A549 (cell line): ENCODE results near the gene TLR5. TPM values are rescaled to one million over a fixed set of nuclear protein-coding genes. Genes with fewer than 3 reads are reported as not detected.

Experiments used
- ATAC-seq, 2 experiments: fragments of 200-7000 bp in 1 of 2; fragments of >200 bp in 1 of 2; cut with Nextera tagmentation in 1 of 2; cut with Tn5 transposase in 1 of 2; 3 replicates each; pipeline versions ENCODE4 v1.8.0 to v1.9.1; 2018 to 2020; ENCODE audit warnings: mild to moderate bottlenecking in 1 of 2, moderate library complexity in 1 of 2
- CTCF ChIA-PET: fragments of 300-600 bp; sonication (Branson Sonifier 250); formaldehyde crosslinking; extraction: SDS; loops from one replicate; lab custom pipeline; 2021; ENCODE audit warnings: antibody characterized with exemption, inconsistent platforms; lab: Yijun Ruan, JAX
- POLR2A ChIA-PET: fragments of 350-600 bp; formaldehyde crosslinking; extraction: SDS; loops from one replicate; lab custom pipeline; 2021; ENCODE audit warnings: antibody characterized with exemption, inconsistent platforms; lab: Yijun Ruan, JAX
- DNase-seq, 2 experiments: peaks; one replicate each; pipeline versions ENCODE4 v3.0.0 to v3.0.0-alpha.2; 2011 to 2016; ENCODE audit warnings: low read depth in 1 of 2, low spot score in 1 of 2
- FAIRE-seq: peaks from 2 replicates; lab custom pipeline; 2011; peaks lifted over from hg19 to GRCh38; lab: Jason Lieb, UNC
- H3K27ac ChIP-seq, 2 experiments: fragments of >200 bp; sonication (Bioruptor Twin); formaldehyde crosslinking; 3 replicates each; pipeline ENCODE4 v1.5.1; 2016 to 2017
- H3K4me1 ChIP-seq: fragments of >200 bp; sonication (Bioruptor Twin); formaldehyde crosslinking; 3 replicates; pipeline ENCODE4 v1.6.1; 2016
- H3K4me2 ChIP-seq: fragments of >200 bp; sonication (Bioruptor Twin); formaldehyde crosslinking; 3 replicates; pipeline ENCODE4 v1.6.1; 2016
- H3K4me3 ChIP-seq: fragments of >200 bp; sonication (Bioruptor Twin); formaldehyde crosslinking; 3 replicates; pipeline ENCODE4 v1.5.1; 2016
- H3K9me3 ChIP-seq: fragments of >200 bp; sonication (Bioruptor Twin); formaldehyde crosslinking; 3 replicates; pipeline ENCODE4 v1.6.1; 2016
- EHMT2 ChIP-seq: fragments of 200-600 bp; sonication (generic); IDR thresholded peaks from 2 replicates; pipeline ENCODE4 v1.6.1; 2016; ENCODE audit warnings: antibody characterized with exemption, low read depth, mild to moderate bottlenecking, moderate library complexity
- HOXA7 ChIP-seq: fragments of 250-450 bp; sonication (Bioruptor Pico); IDR thresholded peaks from 2 replicates; pipeline ENCODE4 v1.5.0; 2020; ENCODE audit warnings: mild to moderate bottlenecking, moderate library complexity
- KDM1A ChIP-seq: fragments of 200-600 bp; sonication (generic); IDR thresholded peaks from 2 replicates; pipeline ENCODE4 v1.6.1; 2016; ENCODE audit warnings: low read depth, mild to moderate bottlenecking
- MAFK ChIP-seq: fragments of 450-650 bp; IDR thresholded peaks from 2 replicates; pipeline ENCODE4 v1.6.1; 2014; ENCODE audit not compliant: partially characterized antibody
- NR3C1 ChIP-seq: fragments of >200 bp; sonication (Bioruptor Twin); formaldehyde crosslinking; IDR thresholded peaks from 3 replicates; pipeline ENCODE4 v1.6.1; 2017
- POLR2A ChIP-seq: IDR thresholded peaks from 2 replicates; pipeline ENCODE4 v1.6.1; 2012; ENCODE audit warnings: mild to moderate bottlenecking, low read length
- POLR2AphosphoS2 ChIP-seq: conservative IDR thresholded peaks from 2 replicates; pipeline ENCODE4 v1.6.1; 2012; ENCODE audit warnings: low read length, improper control_type of control experiment, inconsistent platforms
- RARB ChIP-seq: fragments of 250-450 bp; sonication (Bioruptor Pico); IDR thresholded peaks from 2 replicates; pipeline ENCODE4 v1.8.0; 2021; ENCODE audit warnings: mild to moderate bottlenecking, moderate library complexity
- SMC3 ChIP-seq: fragments of >200 bp; sonication (Bioruptor Twin); formaldehyde crosslinking; IDR thresholded peaks from 3 replicates; pipeline ENCODE4 v1.6.1; 2018; ENCODE audit warnings: inconsistent platforms
- SREBF2 ChIP-seq: fragments of 450-650 bp; IDR thresholded peaks from 2 replicates; pipeline ENCODE4 v1.6.1; 2014; ENCODE audit warnings: mild to moderate bottlenecking, moderate library complexity
- ZSCAN20 ChIP-seq: fragments of 250-450 bp; sonication (Bioruptor Pico); IDR thresholded peaks from 2 replicates; pipeline ENCODE4 v1.8.0; 2022; ENCODE audit warnings: mild to moderate bottlenecking, moderate library complexity
- WGBS: methylation state at CpG from one replicate; pipeline ENCODE4 v1.1.6; 2017; ENCODE audit errors: missing lambda C conversion rate; 5-methylcytosine and 5-hydroxymethylcytosine counted together
- polyA plus RNA-seq, 4 experiments: library from polyadenylated mRNA; depleted of rRNA in 3 of 4; stranded (reverse); fragments of >200 nt; fragmentation: RNase III in 1 of 4; extraction: RNeasy Plus Mini Kit Qiagen cat#74134 plus additional on column Dnase treatment in 1 of 4; gene quantifications; 2 replicates in 3 of 4; 3 replicates in 1 of 4; pipeline ENCODE4 v1.2.3, GENCODE V29; 2011 to 2017
- TF ChIP-seq, protein P1 (sequence below): IDR thresholded peaks from 2 replicates; pipeline ENCODE4 v1.6.1; 2012
- TF ChIP-seq, protein P2 (sequence below): fragments of 200-600 bp; sonication (generic); IDR thresholded peaks from 2 replicates; pipeline ENCODE4 v1.6.1; 2016; ENCODE audit warnings: antibody characterized with exemption, mild to moderate bottlenecking, moderate library complexity

Gene TLR5
- polyA plus RNA-seq, 2 of the 4 experiments (the other 2 are of a cell fraction), result 0.22 to 1.3 TPM

DNA sequence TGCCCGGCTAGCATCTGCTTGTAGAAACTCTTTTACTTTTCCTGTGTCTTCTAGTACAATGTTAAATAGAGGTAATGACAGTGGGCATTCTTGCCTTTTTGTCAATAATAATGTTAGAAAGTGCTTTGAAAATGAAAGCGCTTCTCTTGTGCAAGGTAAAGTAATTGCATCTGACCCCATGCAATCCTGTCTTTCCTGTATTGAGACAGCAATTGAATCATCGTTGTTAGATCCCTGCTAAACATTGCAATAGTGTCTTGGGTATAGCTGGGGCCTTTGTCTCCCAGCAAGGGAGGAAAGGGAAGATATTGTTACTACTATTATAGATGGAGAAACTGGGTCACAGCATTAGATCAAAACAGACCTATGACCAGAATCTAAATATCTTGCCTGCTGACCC lies 80.9 kb downstream of the TLR5 start (continued):
- TF ChIP-seq MAFK (no peak), ZSCAN20 (CRISPR knock-in tag) (no peak), SMC3 (no peak), NR3C1 (no peak), POLR2A (no peak)
- TF ChIP-seq, all 56 proteins: peak for 0

DNA sequence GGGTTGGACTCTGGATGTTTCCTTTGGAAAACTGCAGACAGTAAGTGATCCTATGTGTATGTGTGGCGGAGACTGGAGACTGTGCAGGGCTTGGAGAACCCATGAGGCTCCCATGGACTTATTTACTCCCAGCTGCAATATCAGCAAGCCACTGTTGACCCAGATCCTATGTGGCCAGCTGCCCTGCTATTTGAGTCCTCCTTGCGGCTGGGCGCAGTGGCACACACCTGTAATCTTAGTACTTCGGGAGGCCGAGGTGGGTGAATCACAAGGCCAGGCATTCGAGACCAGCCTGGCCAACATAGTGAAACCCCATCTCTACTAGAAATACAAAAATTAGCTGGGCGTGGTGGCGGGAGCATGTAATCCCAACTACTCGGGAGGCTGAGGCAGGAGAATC lies 83.5 kb downstream of the TLR5 start:
- ChIA-PET CTCF (interaction anchor here (1.7 to 2.0 kb wide), 2 partner anchors 21 to 71 kb away, joined by 4 to 5 read pairs; no protein-coding TSS in a partner anchor), POLR2A (no interaction called here)
- no peak overlapping the region for H3K4me3 ChIP-seq
- H3K9me3 ChIP-seq, result no peaks in the 10 kb centered on the region
- no peak overlapping the region for H3K4me2 ChIP-seq
- no peak for DNase-seq
- H3K4me1 ChIP-seq, result no peaks in the 10 kb centered on the region
- TF ChIP-seq, protein P1, sequence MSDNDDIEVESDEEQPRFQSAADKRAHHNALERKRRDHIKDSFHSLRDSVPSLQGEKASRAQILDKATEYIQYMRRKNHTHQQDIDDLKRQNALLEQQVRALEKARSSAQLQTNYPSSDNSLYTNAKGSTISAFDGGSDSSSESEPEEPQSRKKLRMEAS, result no peak
- TF ChIP-seq, protein P2, sequence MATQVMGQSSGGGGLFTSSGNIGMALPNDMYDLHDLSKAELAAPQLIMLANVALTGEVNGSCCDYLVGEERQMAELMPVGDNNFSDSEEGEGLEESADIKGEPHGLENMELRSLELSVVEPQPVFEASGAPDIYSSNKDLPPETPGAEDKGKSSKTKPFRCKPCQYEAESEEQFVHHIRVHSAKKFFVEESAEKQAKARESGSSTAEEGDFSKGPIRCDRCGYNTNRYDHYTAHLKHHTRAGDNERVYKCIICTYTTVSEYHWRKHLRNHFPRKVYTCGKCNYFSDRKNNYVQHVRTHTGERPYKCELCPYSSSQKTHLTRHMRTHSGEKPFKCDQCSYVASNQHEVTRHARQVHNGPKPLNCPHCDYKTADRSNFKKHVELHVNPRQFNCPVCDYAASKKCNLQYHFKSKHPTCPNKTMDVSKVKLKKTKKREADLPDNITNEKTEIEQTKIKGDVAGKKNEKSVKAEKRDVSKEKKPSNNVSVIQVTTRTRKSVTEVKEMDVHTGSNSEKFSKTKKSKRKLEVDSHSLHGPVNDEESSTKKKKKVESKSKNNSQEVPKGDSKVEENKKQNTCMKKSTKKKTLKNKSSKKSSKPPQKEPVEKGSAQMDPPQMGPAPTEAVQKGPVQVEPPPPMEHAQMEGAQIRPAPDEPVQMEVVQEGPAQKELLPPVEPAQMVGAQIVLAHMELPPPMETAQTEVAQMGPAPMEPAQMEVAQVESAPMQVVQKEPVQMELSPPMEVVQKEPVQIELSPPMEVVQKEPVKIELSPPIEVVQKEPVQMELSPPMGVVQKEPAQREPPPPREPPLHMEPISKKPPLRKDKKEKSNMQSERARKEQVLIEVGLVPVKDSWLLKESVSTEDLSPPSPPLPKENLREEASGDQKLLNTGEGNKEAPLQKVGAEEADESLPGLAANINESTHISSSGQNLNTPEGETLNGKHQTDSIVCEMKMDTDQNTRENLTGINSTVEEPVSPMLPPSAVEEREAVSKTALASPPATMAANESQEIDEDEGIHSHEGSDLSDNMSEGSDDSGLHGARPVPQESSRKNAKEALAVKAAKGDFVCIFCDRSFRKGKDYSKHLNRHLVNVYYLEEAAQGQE, result no peak
- TF ChIP-seq EHMT2 (no peak), SREBF2 (no peak), KDM1A (no peak), HOXA7 (CRISPR knock-in tag) (no peak), POLR2AphosphoS2 (no peak), RARB (no peak)
- no peak overlapping the region for H3K27ac ChIP-seq
- no peak for FAIRE-seq
- ATAC-seq, result no peak
- WGBS, result 59% methylated on average over 9 of the region's 9 CpGs

Other genes starting within 250 kb of the TLR5 start
- 0.85 and 1.6 TPM in 2 replicates for gene SUSD4, start 220.9 kb upstream of the TLR5 start, polyA plus RNA-seq (2011; rRNA removed)
- 0.61 to 0.67 TPM (median 0.64 TPM) in 3 replicates for gene SUSD4, start 220.9 kb upstream of the TLR5 start, polyA plus RNA-seq (2017; fragmentation: RNase III; extraction: RNeasy Plus Mini Kit Qiagen cat#74134 plus additional on column Dnase treatment)